CD8-positive, alpha-beta memory T cell (primary cell): ENCODE measurements around the gene TICAM2. TPM values are rescaled to one million over a fixed set of nuclear protein-coding genes. Genes with fewer than 3 reads are reported as not detected.

ENCODE experiments used
- CTCF ChIA-PET: fragments of 350-600 bp; sonication (Branson Sonifier 250); formaldehyde crosslinking; loops from one replicate; lab custom pipeline; 2021; ENCODE audit warnings: antibody characterized with exemption; lab: Charles Lee
- POLR2A ChIA-PET: fragments of 350-600 bp; sonication (Branson Sonifier 250); formaldehyde crosslinking; loops from one replicate; lab custom pipeline; 2021; ENCODE audit warnings: antibody characterized with exemption; lab: Charles Lee
- DNase-seq, 5 donors: peaks; one replicate each; pipeline versions ENCODE4 v3.0.0 to v3.0.0-alpha.2; 2020 to 2022; ENCODE audit warnings: mixed read lengths in 1 of 5
- H3K27ac ChIP-seq: one replicate; pipeline ENCODE4 v1.7.0; 2013; ENCODE audit warnings: low read depth, mild to moderate bottlenecking, low read length, moderate library complexity
- H3K27me3 ChIP-seq: 2 replicates; pipeline ENCODE4 v1.7.0; 2013; ENCODE audit warnings: low read length, mild to moderate bottlenecking; ENCODE audit not compliant: insufficient read depth, poor library complexity, severe bottlenecking
- H3K36me3 ChIP-seq: 2 replicates; pipeline ENCODE4 v1.7.0; 2013; ENCODE audit warnings: mild to moderate bottlenecking, low read length, moderate library complexity; ENCODE audit not compliant: insufficient read depth
- H3K4me1 ChIP-seq: 2 replicates; pipeline ENCODE4 v1.7.0; 2013; ENCODE audit warnings: mild to moderate bottlenecking, low read length, moderate library complexity; ENCODE audit not compliant: insufficient read depth
- H3K4me3 ChIP-seq: 2 replicates; pipeline ENCODE4 v1.7.0; 2013; ENCODE audit warnings: mild to moderate bottlenecking, low read length
- H3K9me3 ChIP-seq: 2 replicates; pipeline ENCODE4 v1.7.0; 2013; ENCODE audit warnings: mild to moderate bottlenecking, low read length
- H3K27ac Mint-ChIP-seq, 8 donors: one replicate each; pipeline ENCODE4 v1.8.0; 2020 to 2021; ENCODE audit warnings: mixed read lengths in 8 of 8, mild to moderate bottlenecking in 6 of 8, inconsistent platforms in 3 of 8, moderate library complexity in 3 of 8
- H3K27me3 Mint-ChIP-seq, 2 donors: one replicate each; pipeline ENCODE4 v1.8.0; 2020 to 2021; ENCODE audit warnings: mixed read lengths in 2 of 2, mild to moderate bottlenecking in 1 of 2, moderate library complexity in 1 of 2
- H3K36me3 Mint-ChIP-seq, 3 donors: one replicate each; pipeline ENCODE4 v1.8.0; 2020 to 2021; ENCODE audit warnings: mixed read lengths in 3 of 3, inconsistent platforms in 1 of 3, mild to moderate bottlenecking in 1 of 3
- H3K4me1 Mint-ChIP-seq, 3 donors: one replicate each; pipeline ENCODE4 v1.8.0; 2020 to 2021; ENCODE audit warnings: mixed read lengths in 3 of 3, inconsistent platforms in 1 of 3, mild to moderate bottlenecking in 1 of 3
- H3K4me3 Mint-ChIP-seq, 7 donors: one replicate each; pipeline ENCODE4 v1.8.0; 2020 to 2021; ENCODE audit warnings: mixed read lengths in 7 of 7, mild to moderate bottlenecking in 6 of 7, moderate library complexity in 4 of 7, inconsistent platforms in 2 of 7
- H3K9me3 Mint-ChIP-seq, 5 donors: one replicate each; pipeline ENCODE4 v1.8.0; 2020 to 2022; ENCODE audit warnings: mixed read lengths in 5 of 5, mild to moderate bottlenecking in 3 of 5, moderate library complexity in 2 of 5, inconsistent platforms in 1 of 5
- polyA plus RNA-seq: library from polyadenylated mRNA; unstranded; fragments of 300-500 nt; fragmentation: Illumina TruSeq; gene quantifications from one replicate; pipeline ENCODE4 v1.2.3, GENCODE V29; 2021
- total RNA-seq, 2 experiments: library from RNA; stranded (reverse); gene quantifications; one replicate each; pipeline ENCODE4 v1.2.3, GENCODE V29; 2021

Gene TICAM2
- total and polyA plus RNA-seq, 3 experiments from 2014 or later, result 0.29 to 1.4 (median 0.72) TPM

DNA sequence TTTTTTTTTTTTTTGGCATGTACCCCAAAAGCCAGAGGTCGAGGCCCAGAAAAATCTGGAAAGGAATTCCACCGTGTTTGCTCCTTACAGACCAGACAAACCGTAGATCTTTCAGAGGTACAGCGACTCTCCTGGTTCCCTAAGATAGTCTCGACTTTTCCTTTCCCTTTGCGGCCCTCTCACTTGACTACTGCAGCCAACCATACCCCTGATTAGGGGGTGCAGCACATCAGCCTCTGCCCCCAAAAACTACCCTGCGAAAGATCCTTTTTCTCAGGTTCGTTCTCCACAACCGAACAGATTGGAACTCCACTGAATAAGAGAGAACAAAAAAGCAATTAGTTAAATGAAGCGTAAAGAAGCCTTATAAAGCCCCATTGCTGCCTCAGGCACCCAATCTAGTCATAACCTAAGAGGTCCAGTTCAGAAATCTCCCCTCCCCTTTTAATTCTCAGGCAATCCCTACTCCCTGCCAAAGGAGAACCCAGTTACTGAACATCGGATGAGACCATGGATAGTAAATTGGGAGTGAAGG, 379 bp upstream of the TICAM2 start:
- POLR2A ChIA-PET, result interaction anchor here (0.7 kb wide), 2 partner anchors 36 to 308 kb away, joined by 3 read pairs; no protein-coding TSS in a partner anchor

GRCh38 chr5:115600766-115601165, 1.5 kb downstream of the TICAM2 start:
- Mint-ChIP-seq H3K4me1 (peaks cover 17 to 39% (median 21%) of the 10 kb centered on the region in 3 donors), H3K27ac (peak overlapping the region in 7 of 8 donors; percentile 13 to 77 (median 35)), H3K27me3 (no peaks in the 10 kb centered on the region), H3K4me3 (peak overlapping the region in 6 of 7 donors; percentile 8 to 76 (median 53)), H3K36me3 (peaks cover 0 to 4% (median 1%) of the 10 kb centered on the region in 3 donors), H3K9me3 (no peaks in the 10 kb centered on the region)
- ChIA-PET POLR2A (no interaction called here), CTCF (interaction anchor here (0.8 to 1.1 kb wide), 3 partner anchors 14 to 535 kb away, joined by 3 read pairs; no protein-coding TSS in a partner anchor)
- H3K4me3 ChIP-seq, result no peak overlapping the region
- no peaks in the 10 kb centered on the region for H3K9me3 ChIP-seq
- no peak for DNase-seq
- no peaks in the 10 kb centered on the region for H3K4me1 ChIP-seq
- no peak overlapping the region for H3K27ac ChIP-seq
- H3K36me3 ChIP-seq, result no peaks in the 10 kb centered on the region
- H3K27me3 ChIP-seq, result no peaks in the 10 kb centered on the region

More for the DNA sequence above, 379 bp upstream of the TICAM2 start:
- Histone ChIP-seq H3K9me3 (no peaks in the 10 kb centered on the region), H3K4me1 (no peaks in the 10 kb centered on the region), H3K27me3 (no peaks in the 10 kb centered on the region), H3K36me3 (no peaks in the 10 kb centered on the region), H3K27ac (no peak overlapping the region), H3K4me3 (peak overlapping the region; percentile 24)
- Mint-ChIP-seq H3K27ac (peak overlapping the region; percentile 73 to 95 (median 80)), H3K9me3 (no peaks in the 10 kb centered on the region), H3K4me3 (peak overlapping the region; percentile 73 to 87 (median 80)), H3K4me1 (peaks cover 19 to 49% (median 32%) of the 10 kb centered on the region in 3 donors), H3K36me3 (peaks cover 0 to 2% (median 1%) of the 10 kb centered on the region in 3 donors), H3K27me3 (no peaks in the 10 kb centered on the region)
- CTCF ChIA-PET, result interaction anchor here (1.3 kb wide), 1 partner anchor 22 kb away, joined by 9 read pairs; the partner anchor contains the start of gene TMED7
- DNase-seq, result no peak

DNA sequence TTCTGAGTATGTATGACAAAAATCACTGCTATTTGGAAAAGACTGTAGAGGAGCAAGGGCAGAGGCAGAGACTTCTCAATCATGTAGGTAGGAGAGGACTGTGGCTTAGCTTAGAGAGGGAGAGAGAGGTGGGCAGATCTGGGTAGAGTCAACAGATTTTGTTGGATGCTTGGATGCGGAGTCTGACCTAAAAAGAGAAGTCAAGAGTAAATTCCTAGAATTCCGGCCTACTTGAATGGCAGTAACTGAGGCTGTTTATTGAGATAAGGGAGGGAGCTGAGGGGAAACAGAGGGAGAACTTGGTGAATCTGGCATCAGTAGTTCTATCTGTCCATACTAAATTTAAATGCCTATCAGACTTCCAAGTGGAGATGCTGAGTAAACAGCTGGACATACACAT, 2.4 kb downstream of the TICAM2 start:
- CTCF ChIA-PET, result no interaction called here
- peaks cover 15 to 34% (median 21%) of the 10 kb centered on the region in 3 donors for H3K4me1 Mint-ChIP-seq

DNA sequence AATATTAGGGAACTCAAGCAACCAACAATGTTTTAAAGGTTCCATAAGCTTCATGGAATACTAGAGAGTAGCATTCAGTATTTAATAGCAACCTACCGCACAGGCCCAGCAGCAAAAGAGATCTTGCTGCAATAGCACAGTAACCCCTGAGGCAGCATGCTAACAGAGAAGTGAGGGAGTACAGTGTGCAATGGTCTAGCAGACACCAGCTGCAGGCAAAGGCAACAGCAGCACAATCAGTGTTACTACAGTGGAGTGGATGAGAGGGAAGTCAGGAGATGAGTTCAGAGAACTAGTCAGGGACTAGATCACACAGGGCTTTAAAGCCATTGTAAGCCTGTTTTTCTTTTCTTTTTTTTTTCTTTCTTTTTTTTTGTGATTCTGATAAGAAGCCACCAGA, 2.8 kb downstream of the TICAM2 start:
- no peak overlapping the region for H3K4me3 ChIP-seq
- H3K27me3 ChIP-seq, result no peaks in the 10 kb centered on the region
- Mint-ChIP-seq H3K4me1 (peaks cover 15 to 32% (median 21%) of the 10 kb centered on the region in 3 donors), H3K36me3 (peaks cover 0 to 4% (median 0%) of the 10 kb centered on the region in 3 donors), H3K27me3 (no peaks in the 10 kb centered on the region), H3K4me3 (peak overlapping the region in 3 of 7 donors; percentile 8 to 83 (median 76)), H3K9me3 (no peaks in the 10 kb centered on the region), H3K27ac (peak overlapping the region in 4 of 8 donors; percentile 19 to 70 (median 48))
- ChIA-PET CTCF (interaction anchor here (0.7 kb wide), 1 partner anchor 20 kb away, joined by 3 read pairs; no protein-coding TSS in a partner anchor), POLR2A (interaction anchor here (1.3 kb wide), 1 partner anchor 24 kb away, joined by 3 read pairs; no protein-coding TSS in a partner anchor)
- no peak overlapping the region for H3K27ac ChIP-seq
- no peaks in the 10 kb centered on the region for H3K4me1 ChIP-seq
- no peak for DNase-seq
- no peaks in the 10 kb centered on the region for H3K9me3 ChIP-seq
- no peaks in the 10 kb centered on the region for H3K36me3 ChIP-seq

More for the DNA sequence above, 2.4 kb downstream of the TICAM2 start:
- H3K27me3 Mint-ChIP-seq, result no peaks in the 10 kb centered on the region
- no peak for DNase-seq
- Histone ChIP-seq H3K27me3 (no peaks in the 10 kb centered on the region), H3K36me3 (no peaks in the 10 kb centered on the region), H3K9me3 (no peaks in the 10 kb centered on the region), H3K4me3 (no peak overlapping the region), H3K27ac (no peak overlapping the region), H3K4me1 (no peaks in the 10 kb centered on the region)
- peaks cover 0 to 4% (median 0%) of the 10 kb centered on the region in 3 donors for H3K36me3 Mint-ChIP-seq
- peak overlapping the region in 4 of 8 donors; percentile 11 to 77 (median 16) for H3K27ac Mint-ChIP-seq
- no peaks in the 10 kb centered on the region for H3K9me3 Mint-ChIP-seq
- peak overlapping the region in 4 of 7 donors; percentile 3 to 76 (median 26) for H3K4me3 Mint-ChIP-seq
- POLR2A ChIA-PET, result interaction anchor here (1.3 kb wide), 1 partner anchor 23 kb away, joined by 3 read pairs; no protein-coding TSS in a partner anchor

GRCh38 chr5:115594128-115595047, 7.9 kb downstream of the TICAM2 start:
- POLR2A ChIA-PET, result no interaction called here
- Mint-ChIP-seq H3K9me3 (no peaks in the 10 kb centered on the region), H3K27me3 (no peaks in the 10 kb centered on the region), H3K27ac (peak overlapping the region in 1 of 8 donors; percentile 34), H3K4me3 (no peak overlapping the region), H3K4me1 (peaks cover 0 to under 1% (median 0%) of the 10 kb centered on the region in 3 donors), H3K36me3 (peaks cover 0 to 3% (median 0%) of the 10 kb centered on the region in 3 donors)
- Histone ChIP-seq H3K27ac (no peak overlapping the region), H3K4me1 (no peaks in the 10 kb centered on the region), H3K36me3 (no peaks in the 10 kb centered on the region), H3K4me3 (no peak overlapping the region), H3K27me3 (no peaks in the 10 kb centered on the region), H3K9me3 (no peaks in the 10 kb centered on the region)
- DNase-seq, result no peak
- CTCF ChIA-PET, result no interaction called here

GRCh38 chr5:115589043-115589442, 13.2 kb downstream of the TICAM2 start:
- no peaks in the 10 kb centered on the region for H3K9me3 ChIP-seq
- CTCF ChIA-PET, result interaction anchor here (1.2 to 1.9 kb wide), 2 partner anchors 14 to 281 kb away, joined by 4 read pairs; no protein-coding TSS in a partner anchor
- Mint-ChIP-seq H3K4me3 (no peak overlapping the region), H3K4me1 (no peaks in the 10 kb centered on the region), H3K9me3 (no peaks in the 10 kb centered on the region), H3K27me3 (no peaks in the 10 kb centered on the region), H3K27ac (no peak overlapping the region), H3K36me3 (no peaks in the 10 kb centered on the region)
- no peaks in the 10 kb centered on the region for H3K36me3 ChIP-seq
- H3K27me3 ChIP-seq, result no peaks in the 10 kb centered on the region
- no peaks in the 10 kb centered on the region for H3K4me1 ChIP-seq
- DNase-seq, result no peak
- H3K27ac ChIP-seq, result no peak overlapping the region
- H3K4me3 ChIP-seq, result no peak overlapping the region
- POLR2A ChIA-PET, result no interaction called here

- no peak for DNase-seq
- H3K9me3 Mint-ChIP-seq, result no peaks in the 10 kb centered on the region
- POLR2A ChIA-PET, result no interaction called here
- H3K36me3 Mint-ChIP-seq, result no peaks in the 10 kb centered on the region
- H3K27ac ChIP-seq, result no peak overlapping the region
- no peaks in the 10 kb centered on the region for H3K4me1 ChIP-seq
- H3K4me3 ChIP-seq, result no peak overlapping the region
- no peak overlapping the region for H3K4me3 Mint-ChIP-seq
- H3K27me3 ChIP-seq, result no peaks in the 10 kb centered on the region
- H3K36me3 ChIP-seq, result no peaks in the 10 kb centered on the region
- CTCF ChIA-PET, result interaction anchor here (1.9 kb wide), 1 partner anchor 281 kb away, joined by 4 read pairs; no protein-coding TSS in a partner anchor
- H3K27me3 Mint-ChIP-seq, result no peaks in the 10 kb centered on the region
- H3K9me3 ChIP-seq, result no peaks in the 10 kb centered on the region
- no peaks in the 10 kb centered on the region for H3K4me1 Mint-ChIP-seq
- no peak overlapping the region for H3K27ac Mint-ChIP-seq
These were observed 13.6 kb downstream of the TICAM2 start for GRCh38 chr5:115588640-115589039.
